Activated naive CD8-positive, alpha-beta T cell (primary cell): ENCODE measurements around the gene CDH18.

Experiments used
- H3K27ac Mint-ChIP-seq: one replicate; pipeline ENCODE4 v1.8.0; 2021; ENCODE audit warnings: mixed read lengths
- H3K27me3 Mint-ChIP-seq: one replicate; pipeline ENCODE4 v1.8.0; 2021; ENCODE audit warnings: mixed read lengths
- H3K36me3 Mint-ChIP-seq: one replicate; pipeline ENCODE4 v1.8.0; 2021; ENCODE audit warnings: mixed read lengths
- H3K4me1 Mint-ChIP-seq: one replicate; pipeline ENCODE4 v1.8.0; 2021; ENCODE audit warnings: low read depth, mixed read lengths
- H3K4me3 Mint-ChIP-seq: one replicate; pipeline ENCODE4 v1.8.0; 2021; ENCODE audit warnings: mild to moderate bottlenecking, mixed read lengths
- H3K9me3 Mint-ChIP-seq: one replicate; pipeline ENCODE4 v1.8.0; 2021; ENCODE audit warnings: low read depth, mixed read lengths

Gene CDH18

DNA sequence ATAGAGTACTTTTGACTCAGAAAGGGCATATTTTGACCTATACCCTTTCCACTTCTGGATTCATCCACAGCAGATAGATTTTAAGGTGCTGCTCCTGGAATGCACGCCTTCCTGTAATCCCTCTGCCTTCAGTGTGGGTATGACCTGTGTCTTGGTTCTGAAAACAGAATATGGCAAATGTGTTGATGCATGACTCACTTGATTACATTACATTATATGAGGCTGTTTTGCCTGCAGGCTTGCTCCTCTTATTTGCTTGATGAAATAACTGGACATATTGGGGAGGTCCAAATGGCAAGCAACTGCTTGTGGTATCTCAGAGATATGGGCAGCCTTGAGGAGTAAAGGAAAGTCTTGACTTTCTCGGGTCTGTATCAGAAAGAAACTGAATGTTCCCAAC is 468.6 kb downstream of the CDH18 start:
- Mint-ChIP-seq H3K36me3 (no peaks in the 10 kb centered on the region), H3K4me3 (no peak overlapping the region), H3K27ac (no peak overlapping the region), H3K9me3 (no peaks in the 10 kb centered on the region), H3K27me3 (no peaks in the 10 kb centered on the region), H3K4me1 (no peaks in the 10 kb centered on the region)

DNA sequence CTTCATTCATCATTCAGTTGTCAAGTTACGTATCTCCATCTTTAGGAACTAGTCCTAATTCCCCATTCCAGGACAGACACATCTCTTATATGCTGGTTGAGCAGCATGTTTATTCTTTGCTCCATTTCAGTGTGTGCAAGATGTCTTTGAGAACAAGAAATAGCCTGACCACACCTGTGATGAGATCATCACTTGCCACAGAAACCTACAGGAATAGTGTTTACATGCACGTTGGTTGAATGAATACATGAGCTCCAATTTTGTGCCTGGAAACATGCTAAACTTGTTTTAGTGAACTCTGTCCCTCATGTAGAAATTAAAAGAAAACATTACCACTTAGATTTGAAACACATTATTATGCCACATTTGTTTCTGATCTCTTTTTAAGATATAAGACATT is 489.1 kb downstream of the CDH18 start:
- Mint-ChIP-seq H3K27me3 (no peaks in the 10 kb centered on the region), H3K36me3 (no peaks in the 10 kb centered on the region), H3K4me1 (no peaks in the 10 kb centered on the region), H3K4me3 (no peak overlapping the region), H3K9me3 (peaks cover 20% of the 10 kb centered on the region), H3K27ac (no peak overlapping the region)

DNA sequence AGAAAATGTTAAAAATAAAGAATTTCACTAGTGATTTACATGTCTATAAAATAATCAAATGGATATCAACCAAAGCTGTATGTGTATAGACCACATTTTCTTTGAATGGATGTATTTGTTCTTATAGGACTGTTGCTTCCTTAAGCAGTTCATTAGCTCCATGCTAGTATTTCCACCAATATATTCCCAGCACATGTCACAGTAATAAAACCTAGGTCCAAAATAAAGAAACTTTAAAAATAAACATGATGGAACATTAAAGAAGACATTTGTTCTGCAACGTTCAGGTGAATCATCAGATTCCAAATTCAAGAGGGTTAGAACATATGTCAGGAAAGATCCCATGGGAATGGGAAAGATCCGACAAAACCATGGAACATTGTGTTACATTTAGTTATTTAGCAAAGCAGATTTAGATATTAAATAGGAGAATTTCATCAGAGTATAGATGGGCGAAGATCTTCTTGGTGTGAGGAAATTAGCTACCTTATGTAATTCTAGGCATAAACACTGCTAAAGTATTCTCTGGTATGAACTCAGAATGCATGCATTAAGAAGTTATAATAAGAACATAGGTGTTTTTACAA is 490.7 kb downstream of the CDH18 start:
- peaks cover 15% of the 10 kb centered on the region for H3K9me3 Mint-ChIP-seq
- no peak overlapping the region for H3K4me3 Mint-ChIP-seq
- no peak overlapping the region for H3K27ac Mint-ChIP-seq
- no peaks in the 10 kb centered on the region for H3K4me1 Mint-ChIP-seq
- no peaks in the 10 kb centered on the region for H3K27me3 Mint-ChIP-seq
- H3K36me3 Mint-ChIP-seq = no peaks in the 10 kb centered on the region

DNA sequence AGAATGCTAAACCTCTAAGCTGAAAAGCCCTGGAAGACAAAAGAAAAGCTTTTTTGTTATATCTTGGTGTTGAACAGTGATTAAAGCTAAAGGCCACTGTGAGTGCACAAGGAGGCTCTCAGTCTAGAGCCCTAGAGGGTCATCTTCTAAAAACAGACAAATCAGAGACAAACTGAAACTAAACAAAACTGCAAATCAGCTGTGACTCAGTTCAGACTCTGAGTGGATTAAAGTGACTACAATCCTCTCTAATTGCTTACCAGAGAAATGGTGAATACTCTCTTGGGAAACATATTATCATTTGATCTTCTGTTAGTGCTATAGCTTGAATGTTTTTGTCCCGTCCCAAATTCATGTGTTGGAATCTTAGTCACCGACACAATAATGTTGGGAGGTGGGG is 491.9 kb downstream of the CDH18 start:
- Mint-ChIP-seq H3K4me3 (no peak overlapping the region), H3K36me3 (no peaks in the 10 kb centered on the region), H3K4me1 (no peaks in the 10 kb centered on the region), H3K27ac (no peak overlapping the region), H3K9me3 (peaks cover 15% of the 10 kb centered on the region), H3K27me3 (no peaks in the 10 kb centered on the region)

DNA sequence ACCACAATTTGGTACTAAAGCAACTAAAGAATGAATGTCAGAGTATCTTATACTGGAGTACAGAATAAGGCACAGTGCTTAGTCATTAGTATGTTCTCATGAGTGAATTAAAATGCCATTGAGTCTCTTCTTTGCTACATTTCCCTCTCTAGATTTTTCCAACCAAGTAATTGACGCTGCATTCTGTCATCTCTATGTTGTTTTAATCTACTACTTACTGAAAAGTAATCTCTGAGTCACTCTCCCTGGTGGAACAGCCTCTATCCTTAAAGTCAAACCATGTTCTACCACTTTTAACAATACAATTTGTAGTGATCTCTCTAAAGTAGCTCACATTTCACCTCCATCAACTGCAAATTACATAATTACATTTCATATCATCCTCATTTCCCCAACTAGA is 495.1 kb downstream of the CDH18 start:
- H3K9me3 Mint-ChIP-seq = peaks cover 21% of the 10 kb centered on the region
- H3K27me3 Mint-ChIP-seq = no peaks in the 10 kb centered on the region
- no peak overlapping the region for H3K27ac Mint-ChIP-seq
- H3K4me3 Mint-ChIP-seq = no peak overlapping the region
- H3K4me1 Mint-ChIP-seq = no peaks in the 10 kb centered on the region
- no peaks in the 10 kb centered on the region for H3K36me3 Mint-ChIP-seq

DNA sequence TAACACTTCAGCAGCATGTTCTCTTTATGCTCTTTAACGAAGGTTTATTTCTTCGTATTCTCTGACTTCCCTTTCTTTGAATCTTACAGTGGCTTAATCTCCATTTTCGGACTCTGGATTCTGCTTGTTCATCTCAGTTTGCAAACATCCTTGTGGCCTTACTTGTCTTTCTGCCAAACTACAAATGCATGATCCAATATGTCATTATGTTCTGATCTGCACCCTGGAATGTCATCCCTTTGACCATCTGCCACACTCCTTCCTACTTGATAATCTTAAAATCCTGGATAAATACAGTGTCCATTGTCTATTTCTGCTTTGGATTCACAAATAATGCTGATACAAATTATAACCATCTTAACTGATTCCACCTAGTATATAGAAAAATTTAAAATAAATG is 499.2 kb downstream of the CDH18 start:
- no peak overlapping the region for H3K27ac Mint-ChIP-seq
- H3K4me3 Mint-ChIP-seq = no peak overlapping the region
- no peaks in the 10 kb centered on the region for H3K27me3 Mint-ChIP-seq
- H3K9me3 Mint-ChIP-seq = peaks cover 7% of the 10 kb centered on the region
- H3K36me3 Mint-ChIP-seq = no peaks in the 10 kb centered on the region
- H3K4me1 Mint-ChIP-seq = no peaks in the 10 kb centered on the region

DNA sequence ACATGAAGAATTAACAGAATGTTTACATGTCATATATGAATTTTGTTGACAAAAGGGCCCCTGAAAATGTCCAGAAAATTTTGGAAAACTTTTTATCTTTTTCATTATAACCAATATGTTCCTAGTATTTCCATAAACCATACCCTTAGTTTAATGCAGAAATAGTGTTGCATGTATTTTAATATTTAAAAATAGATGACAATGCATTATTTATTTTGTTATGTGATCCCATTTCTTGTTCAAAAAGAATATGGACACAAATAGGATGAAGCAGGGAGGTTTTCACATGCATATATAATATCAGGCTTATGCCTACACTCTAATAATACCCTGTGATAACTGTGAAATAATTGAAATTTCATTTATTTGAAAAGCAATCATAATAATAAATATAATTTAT is 500.5 kb downstream of the CDH18 start:
- H3K4me3 Mint-ChIP-seq = no peak overlapping the region
- no peaks in the 10 kb centered on the region for H3K36me3 Mint-ChIP-seq
- no peak overlapping the region for H3K27ac Mint-ChIP-seq
- no peaks in the 10 kb centered on the region for H3K4me1 Mint-ChIP-seq
- H3K27me3 Mint-ChIP-seq = no peaks in the 10 kb centered on the region
- peaks cover 15% of the 10 kb centered on the region for H3K9me3 Mint-ChIP-seq

DNA sequence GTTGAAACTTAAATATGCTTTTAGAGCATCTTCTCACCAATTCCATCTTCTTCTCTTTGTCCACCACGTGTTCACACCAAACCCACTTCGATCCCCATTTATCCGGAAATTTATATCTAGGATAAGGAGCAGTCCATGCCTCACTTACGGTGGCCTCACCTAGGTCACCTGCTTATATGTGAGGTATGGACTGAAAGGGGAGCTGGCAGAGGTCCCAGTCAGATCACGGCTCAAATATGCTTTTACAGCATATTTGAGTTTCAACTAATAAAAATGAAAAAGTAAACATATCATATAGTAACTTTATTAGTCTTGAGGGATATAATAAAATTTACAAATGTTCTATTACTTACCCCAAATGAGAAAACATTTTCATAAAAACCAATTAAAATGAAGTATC is 508.4 kb downstream of the CDH18 start:
- Mint-ChIP-seq H3K36me3 (no peaks in the 10 kb centered on the region), H3K9me3 (peaks cover 13% of the 10 kb centered on the region), H3K27me3 (no peaks in the 10 kb centered on the region), H3K27ac (no peak overlapping the region), H3K4me3 (no peak overlapping the region), H3K4me1 (no peaks in the 10 kb centered on the region)

DNA sequence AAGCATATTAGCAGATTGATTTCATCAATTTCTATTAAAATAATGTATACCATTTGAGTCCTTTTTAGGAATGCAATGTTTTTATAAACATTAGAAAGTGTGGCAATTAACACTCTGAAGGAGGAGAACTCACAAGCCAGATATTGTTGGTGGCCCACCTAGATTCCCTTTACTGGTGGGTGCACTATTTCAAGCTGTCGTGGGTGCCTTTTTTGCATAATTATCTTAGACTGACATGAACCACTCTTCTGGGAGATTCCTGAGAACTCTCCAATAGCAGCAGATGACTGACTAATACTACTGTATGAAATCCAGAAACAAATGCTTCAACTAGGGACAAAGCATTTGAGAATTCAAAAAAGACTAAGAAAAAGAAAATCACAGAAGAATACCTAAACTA is 526.0 kb downstream of the CDH18 start:
- Mint-ChIP-seq H3K9me3 (peaks cover 17% of the 10 kb centered on the region), H3K4me1 (no peaks in the 10 kb centered on the region), H3K27ac (no peak overlapping the region), H3K36me3 (no peaks in the 10 kb centered on the region), H3K27me3 (no peaks in the 10 kb centered on the region), H3K4me3 (no peak overlapping the region)

DNA sequence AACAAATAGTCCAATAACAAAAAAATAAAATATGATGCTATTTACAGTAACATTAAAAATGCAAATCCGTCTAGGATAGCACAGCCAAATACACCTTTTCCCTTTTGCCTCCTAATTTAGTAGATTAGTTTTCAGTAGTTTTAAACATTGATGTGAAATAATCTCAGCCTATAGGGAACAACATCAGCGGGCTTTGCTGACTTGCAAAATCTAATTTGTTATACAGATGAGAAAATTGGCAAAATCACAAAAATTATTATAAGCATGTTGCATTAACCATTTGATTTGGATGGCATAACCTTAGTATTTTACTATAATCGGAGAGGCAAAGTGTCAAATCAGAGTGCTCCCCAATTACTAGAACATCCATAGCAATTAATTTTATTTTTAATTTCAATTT is 563.5 kb downstream of the CDH18 start:
- H3K27me3 Mint-ChIP-seq = no peaks in the 10 kb centered on the region
- no peak overlapping the region for H3K27ac Mint-ChIP-seq
- H3K9me3 Mint-ChIP-seq = peaks cover 9% of the 10 kb centered on the region
- H3K36me3 Mint-ChIP-seq = no peaks in the 10 kb centered on the region
- no peak overlapping the region for H3K4me3 Mint-ChIP-seq
- no peaks in the 10 kb centered on the region for H3K4me1 Mint-ChIP-seq
